Uterus (tissue), 2 donors: ENCODE measurements around the gene CHRDL2.

Experiments
- CTCF ChIP-seq, 4 experiments: fragments of 200-600 bp in 2 of 4; fragments of 450-650 bp in 2 of 4; sonication (generic) in 2 of 4; IDR thresholded peaks; one replicate each; pipeline ENCODE4 v1.5.1; 2016 to 2019; ENCODE audit warnings: antibody characterized with exemption in 4 of 4, mild to moderate bottlenecking in 2 of 4, moderate library complexity in 1 of 4
- POLR2A ChIP-seq, 2 donors: fragments of 450-650 bp; IDR thresholded peaks; one replicate each; pipeline ENCODE4 v1.6.1; 2016; ENCODE audit warnings: antibody characterized with exemption in 2 of 2, mild to moderate bottlenecking in 1 of 2, moderate library complexity in 1 of 2

GRCh38 chr11:74677131-74677530 is 54.1 kb downstream of the CHRDL2 start:
- TF ChIP-seq CTCF (IDR thresholded peaks at IDR 0.05) (no peak), POLR2A (IDR thresholded peaks at IDR 0.05) (no peak)
